ENCODE results near the gene RER1. TPM values are rescaled to one million over a fixed set of nuclear protein-coding genes. Genes with fewer than 3 reads are reported as not detected.

Gene RER1
- total and polyA plus RNA-seq, 3 experiments from 2014 or later: 166 to 222 (median 214) TPM

- Histone ChIP-seq H3K4me1 (ENCODE audit: insufficient read depth, low read length) (no peaks in the 10 kb centered on the region), H3K27ac (ENCODE audit: low read depth, low read length) (no peak overlapping the region), H3K4me3 (ENCODE audit: low read length) (no peak overlapping the region), H3K36me3 (ENCODE audit: insufficient read depth, low read length) (peaks cover 78% of the 10 kb centered on the region), H3K9me3 (ENCODE audit: low read length) (no peaks in the 10 kb centered on the region), H3K27me3 (ENCODE audit: insufficient read depth, low read length, poor library complexity, severe bottlenecking) (no peaks in the 10 kb centered on the region)
- no peak for DNase-seq
- ChIA-PET CTCF (no interaction called here), POLR2A (no interaction called here)
- Mint-ChIP-seq H3K4me3 (no peak overlapping the region), H3K36me3 (peaks cover 0 to 87% (median 9%) of the 10 kb centered on the region in 3 donors), H3K4me1 (peaks cover 5 to 27% (median 20%) of the 10 kb centered on the region in 3 donors), H3K27ac (peak overlapping the region in 5 of 8 donors; percentile 26 to 71 (median 54)), H3K9me3 (no peaks in the 10 kb centered on the region), H3K27me3 (no peaks in the 10 kb centered on the region)
These were observed 9.5 kb downstream of the RER1 start for GRCh38 chr1:2400950-2401649.

GRCh38 chr1:2402420-2402819 lies 10.8 kb downstream of the RER1 start:
- Mint-ChIP-seq H3K27ac (peak overlapping the region in 5 of 8 donors; percentile 29 to 78 (median 63)), H3K4me3 (no peak overlapping the region), H3K36me3 (peaks cover 0 to 80% (median 9%) of the 10 kb centered on the region in 3 donors), H3K4me1 (peaks cover 4 to 18% (median 11%) of the 10 kb centered on the region in 3 donors), H3K27me3 (no peaks in the 10 kb centered on the region), H3K9me3 (no peaks in the 10 kb centered on the region)
- ChIA-PET CTCF (no interaction called here), POLR2A (no interaction called here)
- H3K4me3 ChIP-seq (ENCODE audit: low read length): no peak overlapping the region
- H3K9me3 ChIP-seq (ENCODE audit: low read length): no peaks in the 10 kb centered on the region
- H3K27ac ChIP-seq (ENCODE audit: low read depth, low read length): no peak overlapping the region
- no peaks in the 10 kb centered on the region for H3K4me1 ChIP-seq (ENCODE audit: insufficient read depth, low read length)
- DNase-seq: no peak
- peaks cover 69% of the 10 kb centered on the region for H3K36me3 ChIP-seq (ENCODE audit: insufficient read depth, low read length)
- no peaks in the 10 kb centered on the region for H3K27me3 ChIP-seq (ENCODE audit: insufficient read depth, low read length, poor library complexity, severe bottlenecking)

- ChIA-PET POLR2A (no interaction called here), CTCF (no interaction called here)
- Mint-ChIP-seq H3K36me3 (peaks cover 0 to 81% (median 9%) of the 10 kb centered on the region in 3 donors), H3K4me3 (no peak overlapping the region), H3K27ac (no peak overlapping the region), H3K4me1 (peaks cover 4 to 18% (median 11%) of the 10 kb centered on the region in 3 donors), H3K27me3 (no peaks in the 10 kb centered on the region), H3K9me3 (no peaks in the 10 kb centered on the region)
- Histone ChIP-seq H3K27ac (ENCODE audit: low read depth, low read length) (no peak overlapping the region), H3K27me3 (ENCODE audit: insufficient read depth, low read length, poor library complexity, severe bottlenecking) (no peaks in the 10 kb centered on the region), H3K4me1 (ENCODE audit: insufficient read depth, low read length) (no peaks in the 10 kb centered on the region), H3K4me3 (ENCODE audit: low read length) (no peak overlapping the region), H3K9me3 (ENCODE audit: low read length) (no peaks in the 10 kb centered on the region), H3K36me3 (ENCODE audit: insufficient read depth, low read length) (peaks cover 63% of the 10 kb centered on the region)
- no peak for DNase-seq
These were observed 11.6 kb downstream of the RER1 start for GRCh38 chr1:2403273-2403672.

- CTCF ChIA-PET: no interaction called here
- POLR2A ChIA-PET: interaction anchor here (0.5 kb wide), 1 partner anchor 205 kb away, joined by 5 read pairs; no protein-coding TSS in a partner anchor
- H3K9me3 Mint-ChIP-seq: no peaks in the 10 kb centered on the region
These were observed 12.7 kb downstream of the RER1 start for GRCh38 chr1:2404142-2404889.

GRCh38 chr1:2404890-2405511 lies 13.4 kb downstream of the RER1 start:
- Histone ChIP-seq H3K36me3 (ENCODE audit: insufficient read depth, low read length) (peaks cover 49% of the 10 kb centered on the region), H3K4me1 (ENCODE audit: insufficient read depth, low read length) (no peaks in the 10 kb centered on the region), H3K27me3 (ENCODE audit: insufficient read depth, low read length, poor library complexity, severe bottlenecking) (no peaks in the 10 kb centered on the region), H3K27ac (ENCODE audit: low read depth, low read length) (no peak overlapping the region), H3K4me3 (ENCODE audit: low read length) (no peak overlapping the region), H3K9me3 (ENCODE audit: low read length) (no peaks in the 10 kb centered on the region)
- no peak for DNase-seq
- ChIA-PET CTCF (no interaction called here), POLR2A (no interaction called here)
- Mint-ChIP-seq H3K36me3 (peaks cover 0 to 73% (median 4%) of the 10 kb centered on the region in 3 donors), H3K4me3 (peak overlapping the region in 1 of 7 donors; percentile 44), H3K4me1 (peaks cover 0 to 10% (median 5%) of the 10 kb centered on the region in 3 donors), H3K27ac (peak overlapping the region in 1 of 8 donors; percentile 52), H3K9me3 (no peaks in the 10 kb centered on the region), H3K27me3 (no peaks in the 10 kb centered on the region)

More at GRCh38 chr1:2404142-2404889, 12.7 kb downstream of the RER1 start:
- Histone ChIP-seq H3K4me1 (ENCODE audit: insufficient read depth, low read length) (no peaks in the 10 kb centered on the region), H3K9me3 (ENCODE audit: low read length) (no peaks in the 10 kb centered on the region), H3K36me3 (ENCODE audit: insufficient read depth, low read length) (peaks cover 56% of the 10 kb centered on the region), H3K27me3 (ENCODE audit: insufficient read depth, low read length, poor library complexity, severe bottlenecking) (no peaks in the 10 kb centered on the region), H3K4me3 (ENCODE audit: low read length) (no peak overlapping the region), H3K27ac (ENCODE audit: low read depth, low read length) (no peak overlapping the region)
- Mint-ChIP-seq H3K36me3 (peaks cover 0 to 77% (median 6%) of the 10 kb centered on the region in 3 donors), H3K27me3 (no peaks in the 10 kb centered on the region), H3K27ac (peak overlapping the region in 1 of 8 donors; percentile 52), H3K4me1 (peaks cover under 1 to 12% (median 7%) of the 10 kb centered on the region in 3 donors), H3K4me3 (peak overlapping the region in 2 of 7 donors; percentile 37 to 44)
- DNase-seq: no peak

GRCh38 chr1:2405588-2406295 lies 14.1 kb downstream of the RER1 start:
- Mint-ChIP-seq H3K4me1 (peaks cover 1 to 10% (median 2%) of the 10 kb centered on the region in 3 donors), H3K36me3 (peaks cover 0 to 73% (median 2%) of the 10 kb centered on the region in 3 donors), H3K4me3 (no peak overlapping the region), H3K27me3 (no peaks in the 10 kb centered on the region), H3K9me3 (no peaks in the 10 kb centered on the region), H3K27ac (peak overlapping the region in 1 of 8 donors; percentile 79)
- POLR2A ChIA-PET: no interaction called here
- no peak for DNase-seq
- Histone ChIP-seq H3K9me3 (ENCODE audit: low read length) (no peaks in the 10 kb centered on the region), H3K36me3 (ENCODE audit: insufficient read depth, low read length) (peaks cover 42% of the 10 kb centered on the region), H3K27me3 (ENCODE audit: insufficient read depth, low read length, poor library complexity, severe bottlenecking) (no peaks in the 10 kb centered on the region), H3K4me1 (ENCODE audit: insufficient read depth, low read length) (no peaks in the 10 kb centered on the region), H3K4me3 (ENCODE audit: low read length) (no peak overlapping the region), H3K27ac (ENCODE audit: low read depth, low read length) (no peak overlapping the region)
- CTCF ChIA-PET: no interaction called here

GRCh38 chr1:2406451-2407041 lies 14.9 kb downstream of the RER1 start:
- no peaks in the 10 kb centered on the region for H3K9me3 ChIP-seq (ENCODE audit: low read length)
- Mint-ChIP-seq H3K9me3 (no peaks in the 10 kb centered on the region), H3K4me1 (peaks cover 0 to 13% (median 2%) of the 10 kb centered on the region in 3 donors), H3K27ac (peak overlapping the region in 3 of 8 donors; percentile 3 to 60 (median 41)), H3K27me3 (no peaks in the 10 kb centered on the region), H3K36me3 (peaks cover 0 to 68% (median 2%) of the 10 kb centered on the region in 3 donors), H3K4me3 (no peak overlapping the region)
- peaks cover 3% of the 10 kb centered on the region for H3K4me1 ChIP-seq (ENCODE audit: insufficient read depth, low read length)
- DNase-seq: no peak
- no peaks in the 10 kb centered on the region for H3K27me3 ChIP-seq (ENCODE audit: insufficient read depth, low read length, poor library complexity, severe bottlenecking)
- H3K27ac ChIP-seq (ENCODE audit: low read depth, low read length): no peak overlapping the region
- POLR2A ChIA-PET: no interaction called here
- CTCF ChIA-PET: interaction anchor here (1.2 kb wide), 1 partner anchor 212 kb away, joined by 3 read pairs; the partner anchor contains the start of gene FAAP20
- H3K36me3 ChIP-seq (ENCODE audit: insufficient read depth, low read length): peaks cover 36% of the 10 kb centered on the region
- H3K4me3 ChIP-seq (ENCODE audit: low read length): no peak overlapping the region

All from CD8-positive, alpha-beta memory T cell (primary cell).